T-helper 1 cell treated with Interleukin-12 subunit alpha and Interleukin-12 subunit beta and Interleukin-4 antibody, amounts not matched to agents 30 ng/mL and 1 ng/mL, for 36 hours (primary cell): ENCODE measurements around the gene SALL1. TPM values are rescaled to one million over a fixed set of nuclear protein-coding genes. Genes with fewer than 3 reads are reported as not detected.

Experiments
- intact Hi-C: fragments of 100-400 bp; cut with micrococcal nuclease; formaldehyde crosslinking; loops from one replicate; pipeline ENCODE4 v1.15.1; 2024
- total RNA-seq: library from RNA; stranded (reverse); gene quantifications from 2 replicates; pipeline ENCODE4 v1.2.3, GENCODE V29; 2022

The SALL1 gene
- total RNA-seq, 1 donor from 2014 or later = not detected

GRCh38 chr16:51143196-51143977, 7.7 kb downstream of the SALL1 start:
- intact Hi-C loops = no loop called here

GRCh38 chr16:51141541-51141940, 9.5 kb downstream of the SALL1 start:
- intact Hi-C loops = no loop called here

DNA sequence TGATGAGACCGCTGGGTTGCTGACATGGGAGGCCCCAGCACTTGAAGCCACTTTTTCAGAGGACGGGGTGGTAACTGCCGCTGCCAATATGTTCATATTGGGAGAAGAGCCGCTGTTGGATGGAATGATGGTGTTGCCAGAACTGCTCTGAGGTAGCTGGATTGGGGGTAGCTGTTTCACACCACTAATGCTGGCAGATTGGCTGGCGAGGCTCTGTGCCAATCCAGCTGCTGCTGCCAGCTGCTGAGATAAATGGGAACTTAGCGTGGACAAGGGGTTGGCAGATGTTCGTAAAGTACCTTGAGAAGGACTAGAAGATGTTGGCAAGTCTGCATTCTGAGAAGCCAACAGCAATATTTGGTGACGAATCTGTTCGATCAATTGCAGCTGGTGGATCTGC, 10.0 kb downstream of the SALL1 start:
- intact Hi-C loops = no loop called here

DNA sequence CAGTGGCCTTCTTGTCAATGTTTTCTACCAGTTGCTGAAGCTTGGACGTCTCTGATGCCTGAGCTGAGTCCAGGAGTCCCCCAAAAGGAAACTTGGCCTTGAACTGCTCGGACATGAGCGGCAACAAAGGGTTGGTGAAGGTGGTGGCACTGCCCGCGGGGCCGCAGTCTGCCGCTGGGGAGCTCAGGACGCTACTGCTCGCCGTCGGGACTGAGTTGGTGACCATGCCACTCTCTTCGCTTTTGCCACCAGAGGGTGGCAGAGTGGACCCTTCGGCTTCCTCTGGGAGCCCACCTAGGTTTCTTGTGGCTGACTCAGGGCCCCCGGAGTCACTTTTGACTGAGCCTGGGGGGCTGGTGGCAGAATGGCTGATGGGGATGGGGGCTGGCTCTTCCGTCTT, 11.0 kb downstream of the SALL1 start:
- intact Hi-C loops = no loop called here

DNA sequence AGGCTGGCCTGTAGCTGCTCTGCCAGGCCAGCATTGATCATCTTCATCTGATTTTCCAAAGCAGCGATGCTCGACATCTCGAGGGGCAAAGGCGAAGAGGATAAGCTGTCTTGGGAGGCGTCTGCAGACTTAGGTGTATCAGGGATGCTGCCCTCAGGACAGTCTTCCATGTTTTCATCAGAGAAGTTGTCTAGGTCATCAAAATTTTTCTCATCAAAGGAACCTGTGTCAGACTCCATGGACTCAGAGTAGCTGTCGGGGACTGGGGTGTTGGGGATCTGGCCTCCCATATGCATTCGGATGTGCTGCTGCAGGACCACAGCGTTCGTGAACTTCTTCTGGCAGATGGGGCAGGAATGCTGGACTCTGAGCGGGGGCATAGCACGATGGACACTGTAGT, 11.5 kb downstream of the SALL1 start:
- intact Hi-C loops = no loop called here

- intact Hi-C loops = no loop called here
Measured at GRCh38 chr16:51138178-51138577, 12.9 kb downstream of the SALL1 start.

GRCh38 chr16:51137097-51137496, 14.0 kb downstream of the SALL1 start:
- intact Hi-C loops = no loop called here

- intact Hi-C loops = no loop called here
Measured at GRCh38 chr16:51134876-51135275, 16.2 kb downstream of the SALL1 start.

DNA sequence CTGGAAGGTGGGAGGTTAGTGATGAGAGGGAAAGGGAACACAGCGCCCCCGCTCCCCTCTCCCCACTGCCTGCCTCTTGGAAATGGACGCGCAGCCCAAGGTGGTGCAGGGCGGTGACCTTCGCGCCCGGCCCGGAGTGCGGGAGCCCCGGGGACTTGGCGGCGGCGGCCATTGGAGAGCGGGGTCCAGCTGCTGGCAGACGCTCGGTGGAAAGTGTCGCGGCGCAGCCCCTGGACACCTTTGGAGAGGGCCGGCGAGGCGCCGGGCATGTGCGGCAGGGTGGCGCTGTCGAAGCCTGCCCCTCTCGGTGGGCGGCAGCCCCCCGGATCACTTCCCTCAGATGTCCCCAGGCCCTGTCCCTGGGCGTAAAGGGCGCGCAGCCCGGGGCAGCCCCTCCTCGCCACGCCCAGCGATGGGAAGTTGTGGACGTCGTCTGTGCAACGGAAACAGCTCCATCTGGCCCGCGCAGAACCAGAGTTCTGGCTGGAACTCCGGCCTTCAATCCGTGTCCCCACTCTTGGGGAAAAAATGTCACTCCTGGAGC, 16.7 kb downstream of the SALL1 start:
- intact Hi-C loops = no loop called here

- intact Hi-C loops = no loop called here
Measured at GRCh38 chr16:51133688-51134087, 17.4 kb downstream of the SALL1 start.

GRCh38 chr16:51133183-51133582, 17.9 kb downstream of the SALL1 start:
- intact Hi-C loops = no loop called here

GRCh38 chr16:51132490-51133115, 18.5 kb downstream of the SALL1 start:
- intact Hi-C loops = loop anchor here (1.0 kb wide), 1 partner anchor 22 kb away; no protein-coding TSS in a partner anchor

GRCh38 chr16:51131619-51132018, 19.5 kb downstream of the SALL1 start:
- intact Hi-C loops = loop anchor here (1.0 kb wide), 1 partner anchor 23 kb away; no protein-coding TSS in a partner anchor

DNA sequence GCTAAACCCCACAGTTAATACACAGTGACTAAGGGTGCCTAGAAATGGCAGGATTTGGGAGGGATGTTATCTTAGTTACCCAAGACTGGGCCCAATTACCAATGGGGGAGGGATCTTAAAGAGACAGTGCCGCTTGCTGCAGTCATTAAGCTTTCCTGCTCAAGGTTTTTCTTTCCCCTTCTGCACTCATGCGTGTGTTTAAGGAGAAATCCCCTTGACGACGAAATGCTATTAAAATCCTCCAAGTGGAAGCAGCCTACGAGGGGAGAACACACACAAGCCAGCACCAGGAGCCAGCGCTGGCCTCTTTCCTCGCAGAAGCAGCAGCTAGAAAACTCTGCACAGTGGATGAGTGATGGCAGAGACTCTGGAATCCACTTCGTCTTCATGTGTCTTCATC, 22.0 kb downstream of the SALL1 start:
- intact Hi-C loops = no loop called here

- intact Hi-C loops = no loop called here
Measured at GRCh38 chr16:51125992-51126391, 25.1 kb downstream of the SALL1 start.

- intact Hi-C loops = no loop called here
Measured at GRCh38 chr16:51124896-51125295, 26.2 kb downstream of the SALL1 start.

GRCh38 chr16:51121850-51122249, 29.2 kb downstream of the SALL1 start:
- intact Hi-C loops = no loop called here

- intact Hi-C loops = no loop called here
Measured at GRCh38 chr16:51120730-51121347, 30.2 kb downstream of the SALL1 start.

GRCh38 chr16:51119973-51120729, 30.9 kb downstream of the SALL1 start:
- intact Hi-C loops = no loop called here

DNA sequence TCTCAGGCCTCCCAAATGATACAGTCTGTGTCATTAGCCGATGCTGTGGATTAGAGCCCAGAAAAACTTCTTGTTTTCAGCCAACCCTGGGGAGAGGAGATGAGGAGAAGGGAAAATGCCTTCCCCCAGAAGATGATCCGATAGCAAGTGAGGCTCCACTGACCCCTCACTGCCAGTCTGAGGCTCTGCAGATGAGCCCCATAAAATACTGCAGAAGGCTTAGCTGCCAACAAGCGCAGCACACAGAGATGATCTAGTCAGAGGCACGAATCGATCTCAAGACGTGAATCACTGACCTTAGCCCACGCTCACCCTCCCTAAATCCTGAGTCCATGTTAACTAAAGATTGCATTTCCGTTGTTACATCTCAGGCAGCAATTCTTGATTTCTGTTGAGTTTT, 31.5 kb downstream of the SALL1 start:
- intact Hi-C loops = no loop called here

GRCh38 chr16:51116353-51116752, 34.7 kb downstream of the SALL1 start:
- intact Hi-C loops = no loop called here
